ENCODE measurements around the gene ARL8B.
"Not testable (repeated sequence)": the region's sequence is repeated elsewhere in the genome, so short reads cannot be mapped to it uniquely, and the experiment has no call there.

ARL8B gene

DNA sequence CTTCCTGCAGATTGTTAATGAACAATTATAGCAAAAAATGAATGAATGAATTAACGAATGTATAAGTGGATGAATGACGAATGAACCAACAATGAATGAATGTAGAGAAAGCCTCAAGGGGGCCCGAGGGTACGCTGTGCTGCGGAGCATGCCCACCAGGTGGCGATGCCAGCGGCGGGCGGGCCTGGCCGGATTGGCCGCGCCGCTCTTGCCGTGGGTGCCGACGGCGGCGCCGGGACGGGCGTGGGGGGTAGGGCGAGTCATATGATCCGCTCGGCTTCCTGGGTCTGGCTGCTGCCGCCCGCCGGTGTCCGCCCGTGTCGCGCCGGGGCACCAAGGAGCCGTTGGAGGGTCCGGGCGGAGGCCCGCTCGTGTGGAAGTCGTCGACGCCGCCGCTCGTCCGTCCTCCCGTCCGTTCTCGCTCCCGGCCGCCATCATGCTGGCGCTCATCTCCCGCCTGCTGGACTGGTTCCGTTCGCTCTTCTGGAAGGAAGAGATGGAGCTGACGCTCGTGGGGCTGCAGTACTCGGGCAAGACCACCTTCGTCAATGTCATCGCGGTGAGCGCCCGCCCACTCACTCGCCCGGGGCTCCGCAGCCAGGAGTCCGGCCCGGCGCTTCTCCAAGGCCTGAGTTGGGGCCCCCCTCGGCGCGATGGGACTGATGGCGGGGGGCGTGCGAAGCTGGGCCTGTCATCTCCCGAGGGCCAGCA, at the start of gene ARL8B:
ARL8B (plus strand) TSS at position 263 of the 711 bp plus-strand sequence; CDS start at position 437, 174 bp downstream.
- peak; percentile 86 to 93 (median 90) for DNase-seq (ENCODE audit: low read depth in 4 of 4, low spot score in 1 of 4)

DNA sequence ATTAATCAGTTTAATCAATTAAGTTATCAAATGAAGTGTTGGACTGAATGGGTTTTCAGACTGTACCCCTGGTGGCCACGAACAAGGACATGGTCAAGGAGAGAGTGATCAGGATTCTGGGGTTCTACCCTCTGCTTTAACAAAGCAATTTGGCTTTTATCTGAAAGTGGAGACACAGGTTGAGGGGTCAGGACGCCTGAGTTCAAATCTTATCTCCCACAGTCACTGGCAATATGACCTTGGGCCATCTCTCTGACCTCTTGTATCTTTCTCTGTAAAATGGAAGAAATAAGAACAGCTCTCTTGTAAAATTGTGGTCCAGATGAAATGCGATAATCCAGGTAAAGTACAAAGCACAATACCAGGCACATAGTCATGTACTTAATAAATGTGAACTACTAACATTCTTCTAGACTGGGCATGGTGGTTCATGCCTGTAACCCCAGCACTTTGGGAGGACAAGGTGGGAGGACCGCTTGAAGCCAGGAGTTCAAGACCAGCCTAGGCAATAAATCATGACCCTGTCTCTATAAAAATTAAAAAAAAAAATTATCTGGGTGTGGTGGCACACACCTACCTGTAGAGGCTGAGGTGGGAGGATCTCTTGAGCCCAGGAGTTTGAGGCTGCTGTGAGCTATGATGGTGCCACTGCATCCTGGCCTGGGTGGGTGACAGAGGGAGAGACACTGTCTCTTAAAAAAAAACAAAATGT, 48.6 kb upstream of the ARL8B start:
- no peak for DNase-seq (ENCODE audit: low read depth in 4 of 4, low spot score in 1 of 4)

DNA sequence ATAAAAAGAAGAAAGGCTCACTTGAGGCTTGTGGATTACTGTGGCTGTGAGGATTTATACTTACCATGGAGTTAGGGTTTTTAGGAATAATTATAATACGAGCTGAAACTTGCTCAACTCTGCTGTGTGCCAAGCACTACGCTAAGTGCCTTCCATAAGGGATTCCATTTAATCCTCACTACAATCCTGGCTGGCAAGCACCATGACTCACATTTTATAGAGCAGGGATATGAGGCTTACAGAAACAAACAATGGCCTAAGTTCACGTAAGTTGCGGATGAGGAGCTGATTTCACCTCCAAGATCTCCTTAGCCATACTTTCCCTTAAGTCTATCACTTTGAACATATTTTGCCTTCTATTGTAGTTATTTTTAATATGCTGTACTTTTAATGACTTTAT, 43.9 kb upstream of the ARL8B start:
- no peak for DNase-seq (ENCODE audit: low read depth in 4 of 4, low spot score in 1 of 4)

DNA sequence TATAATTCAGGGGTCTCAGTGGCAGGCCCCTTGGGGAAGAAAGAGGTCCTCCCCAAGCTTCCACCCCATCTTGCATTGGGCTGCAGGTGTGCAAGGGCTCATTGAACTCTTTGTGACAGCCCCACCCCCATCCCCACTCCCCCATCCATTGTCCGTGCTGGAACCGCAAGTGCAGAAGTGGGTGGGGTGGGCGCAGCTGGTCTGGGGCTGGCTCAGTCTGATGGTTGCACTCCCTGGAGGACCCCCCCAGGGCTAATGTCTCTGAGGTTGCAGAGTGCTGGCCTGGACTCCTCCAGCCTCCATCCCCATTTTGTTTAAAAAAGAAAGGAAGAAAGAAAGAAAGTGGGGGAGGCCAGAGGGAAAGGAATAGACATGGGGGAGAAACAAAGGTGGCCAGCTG, 42.3 kb upstream of the ARL8B start:
- no peak for DNase-seq (ENCODE audit: low read depth in 4 of 4, low spot score in 1 of 4)

DNA sequence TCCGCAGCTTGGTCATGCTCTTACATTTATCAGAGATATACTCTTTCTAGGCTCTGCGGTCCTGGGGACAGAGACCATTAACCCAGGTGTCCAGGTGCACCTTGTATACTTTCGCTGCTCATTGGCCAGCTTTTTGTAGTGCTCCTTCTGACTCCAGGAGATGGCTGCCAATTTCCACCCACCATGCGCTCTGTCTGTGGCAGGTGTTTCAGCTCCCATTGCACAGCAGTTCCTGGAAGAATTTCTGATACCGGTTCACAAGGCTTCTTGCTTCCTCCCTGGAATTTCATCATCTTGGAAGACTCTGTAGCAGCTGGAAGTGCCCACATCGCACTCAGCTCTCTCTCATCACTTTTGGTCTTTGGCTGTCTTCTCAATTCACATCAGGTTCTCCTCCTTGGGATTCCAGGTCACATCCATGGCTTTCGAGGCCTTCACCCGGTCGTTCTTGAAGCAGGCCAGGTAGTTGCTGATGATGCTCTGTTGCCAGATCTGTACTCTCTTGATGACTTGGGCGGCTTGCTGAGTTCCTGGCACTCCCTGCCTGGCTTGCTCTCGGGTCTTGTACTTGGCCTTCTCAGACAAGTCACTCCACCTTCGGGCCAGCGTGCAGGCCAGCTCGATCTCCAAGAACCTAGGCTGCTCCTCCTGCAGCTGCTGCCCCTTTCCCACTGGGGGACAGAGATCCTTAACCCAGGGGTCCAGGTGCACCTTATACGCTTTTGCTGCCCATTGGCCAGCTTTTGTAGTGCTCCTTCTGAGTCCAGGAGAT, 41.1 kb upstream of the ARL8B start:
- DNase-seq (ENCODE audit: low read depth in 4 of 4, low spot score in 1 of 4) = no peak

DNA sequence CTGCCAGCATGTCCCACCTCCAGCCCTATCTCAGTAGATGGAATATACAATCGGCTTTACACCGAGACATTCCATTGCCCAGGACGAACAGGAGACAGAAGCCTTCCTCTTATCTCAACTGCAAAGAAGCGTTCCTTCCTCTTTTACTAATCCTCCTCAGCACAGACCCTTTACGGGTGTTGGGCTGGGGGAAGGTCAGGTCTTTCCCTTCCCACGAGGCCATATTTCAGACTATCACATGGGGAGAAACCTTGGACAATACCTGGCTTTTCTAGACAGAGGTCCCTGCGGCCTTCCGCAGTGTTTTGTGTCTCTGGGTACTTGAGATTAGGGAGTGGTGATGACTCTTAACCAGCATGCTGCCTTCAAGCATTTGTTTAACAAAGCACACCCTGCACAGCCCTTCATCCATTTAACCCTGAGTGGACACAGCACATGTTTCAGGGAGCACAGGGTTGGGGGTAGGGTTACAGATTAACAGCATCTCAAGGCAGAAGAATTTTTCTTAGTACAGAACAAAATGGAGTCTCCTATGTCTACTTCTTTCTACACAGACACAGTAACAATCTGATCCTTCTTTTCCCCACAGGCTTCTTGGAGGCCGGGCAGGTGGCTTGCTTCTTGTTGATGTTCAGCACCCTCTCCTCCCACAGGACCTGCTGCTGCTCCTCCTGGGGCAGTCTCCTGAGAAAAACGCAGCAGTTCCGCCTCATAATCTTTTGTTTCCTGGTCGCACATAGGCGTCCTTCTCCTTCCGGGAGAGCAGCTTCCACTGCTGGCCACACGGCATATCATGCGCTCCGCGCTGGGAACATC, 39.9 kb upstream of the ARL8B start:
- not testable (repeated sequence) for DNase-seq (ENCODE audit: low read depth in 4 of 4, low spot score in 1 of 4)

DNA sequence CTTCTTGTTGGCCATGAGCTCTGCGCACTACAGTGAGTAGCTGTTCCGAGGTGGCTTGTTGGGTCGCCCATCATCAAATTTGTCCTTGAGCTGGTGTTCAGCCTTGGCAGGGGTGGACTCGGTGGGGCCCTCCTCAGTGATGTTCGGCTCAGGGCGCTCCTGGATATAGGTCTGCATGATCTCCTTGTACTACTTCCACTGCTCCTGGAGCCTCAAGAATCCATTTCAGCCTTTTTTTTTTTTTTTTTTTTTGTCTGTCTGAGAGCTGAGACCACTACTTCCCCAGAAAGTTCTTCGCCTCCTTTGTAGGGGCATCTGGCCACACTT, 39.3 kb upstream of the ARL8B start:
- DNase-seq (ENCODE audit: low read depth in 4 of 4, low spot score in 1 of 4) = no peak

DNA sequence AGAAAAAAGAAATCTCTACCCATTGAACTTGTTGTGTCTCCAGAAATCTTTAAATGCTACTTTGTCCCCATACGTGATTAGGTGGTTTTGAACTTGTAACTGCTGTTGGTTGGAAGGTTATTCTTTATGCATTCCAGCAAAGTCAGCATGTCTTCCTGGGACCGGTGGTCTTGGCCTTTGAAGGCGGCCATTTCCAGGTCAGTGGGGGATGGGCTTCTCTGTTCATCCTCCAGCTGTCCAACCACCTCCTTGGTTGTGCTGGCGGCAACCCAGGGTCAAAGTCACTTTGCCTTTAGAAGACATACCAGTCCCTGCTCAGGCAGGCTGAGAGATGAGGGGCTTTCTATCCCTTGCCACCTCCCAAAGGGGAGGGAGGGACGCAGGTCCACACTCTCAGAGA, 37.9 kb upstream of the ARL8B start:
- DNase-seq (ENCODE audit: low read depth in 4 of 4, low spot score in 1 of 4) = no peak

DNA sequence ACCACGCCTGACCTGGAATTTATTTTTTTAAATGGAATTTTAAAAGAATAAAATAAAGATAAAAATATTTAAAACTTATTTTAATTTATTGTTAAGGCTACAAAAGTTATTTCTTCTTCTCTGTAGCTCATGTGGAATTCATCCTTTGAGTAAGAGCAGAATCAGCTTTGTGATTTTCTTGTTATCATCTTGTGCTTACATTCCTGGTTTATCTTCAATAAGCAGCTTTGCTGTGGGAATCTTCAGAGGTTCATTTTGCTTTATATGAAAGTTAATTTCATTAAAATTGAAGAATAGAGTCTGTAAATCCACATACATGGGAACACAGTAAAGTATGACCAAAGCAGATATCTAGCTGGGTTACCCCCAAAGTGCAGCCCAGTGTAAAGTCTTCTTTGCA, 35.4 kb upstream of the ARL8B start:
- DNase-seq (ENCODE audit: low read depth in 4 of 4, low spot score in 1 of 4) = no peak

DNA sequence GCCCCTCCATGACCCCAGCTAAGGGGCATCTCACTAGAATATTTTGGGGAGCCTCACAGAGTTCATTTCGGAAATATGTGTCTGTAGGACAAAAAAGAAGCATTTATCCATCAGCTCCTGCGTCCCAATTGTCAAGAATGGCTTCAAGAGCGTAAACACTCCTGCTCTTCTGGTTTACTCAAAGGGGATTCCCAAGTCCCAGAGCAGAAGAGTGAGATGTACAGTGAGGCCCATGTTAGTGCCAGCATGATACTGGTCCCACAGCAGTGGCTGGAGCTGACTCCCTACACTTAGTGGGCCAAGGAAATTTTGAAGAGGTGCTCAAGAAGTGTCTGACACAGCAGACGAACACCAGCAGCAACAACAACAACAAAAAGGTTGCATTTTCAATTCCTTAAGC, 34.9 kb upstream of the ARL8B start:
- no peak for DNase-seq (ENCODE audit: low read depth in 4 of 4, low spot score in 1 of 4)

DNA sequence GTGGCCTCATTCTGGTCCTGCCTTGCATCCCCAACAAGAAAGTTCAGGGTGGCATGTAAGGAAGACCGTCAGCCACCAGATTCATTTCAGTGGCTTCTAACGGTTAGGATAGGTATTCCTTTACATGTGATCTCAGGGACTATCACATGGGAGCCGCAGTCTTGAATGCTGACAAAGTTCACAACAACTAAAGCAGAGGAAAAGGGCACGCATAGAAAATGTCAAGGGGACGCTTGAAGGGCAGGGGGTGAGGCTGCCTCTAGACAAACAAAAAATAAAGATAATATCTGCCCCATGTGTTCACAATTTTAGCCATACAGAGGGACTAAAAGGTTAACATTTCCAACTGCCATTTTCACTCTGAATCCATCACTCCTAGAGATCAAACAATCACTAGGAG, 31.9 kb upstream of the ARL8B start:
- no peak for DNase-seq (ENCODE audit: low read depth in 4 of 4, low spot score in 1 of 4)

DNA sequence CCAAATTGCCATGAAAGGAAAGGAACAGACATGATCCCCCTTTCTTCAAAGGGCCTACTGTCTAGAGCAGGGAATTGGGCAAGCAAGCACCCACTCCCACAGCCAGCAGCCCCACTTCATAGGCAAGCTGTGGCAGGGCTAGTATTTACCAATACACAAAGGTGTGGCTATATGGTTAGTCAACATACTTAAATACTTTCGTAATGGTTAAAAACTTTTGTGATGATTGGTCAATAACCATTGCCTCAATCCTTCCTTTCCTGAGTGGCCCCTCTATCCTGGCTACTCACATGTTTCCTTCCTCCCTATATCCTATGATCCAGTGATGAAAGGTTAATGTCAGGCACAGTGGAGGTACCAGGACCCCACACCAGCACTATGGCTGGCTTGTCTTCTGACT, 30.1 kb upstream of the ARL8B start:
- no peak for DNase-seq (ENCODE audit: low read depth in 4 of 4, low spot score in 1 of 4)

DNA sequence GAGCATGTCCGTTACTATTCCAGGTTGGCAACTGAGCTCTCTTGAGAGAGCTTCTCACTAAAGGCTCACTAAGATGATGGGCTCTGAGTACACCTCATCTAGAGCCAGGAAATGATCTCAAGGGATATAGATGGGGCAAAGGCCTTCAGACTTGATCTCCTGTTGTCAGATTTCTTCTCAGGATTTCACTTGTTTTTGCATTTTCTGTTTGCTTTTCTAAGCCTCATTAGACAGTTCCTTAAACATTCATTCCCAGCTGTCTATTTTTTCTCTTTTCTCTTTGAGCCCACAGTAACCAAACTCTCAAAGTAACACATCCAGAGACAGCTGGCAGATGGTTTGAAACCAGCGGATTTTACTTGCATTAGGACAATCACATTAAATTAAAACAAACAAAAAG, 28.4 kb upstream of the ARL8B start:
- DNase-seq (ENCODE audit: low read depth in 4 of 4, low spot score in 1 of 4) = no peak

DNA sequence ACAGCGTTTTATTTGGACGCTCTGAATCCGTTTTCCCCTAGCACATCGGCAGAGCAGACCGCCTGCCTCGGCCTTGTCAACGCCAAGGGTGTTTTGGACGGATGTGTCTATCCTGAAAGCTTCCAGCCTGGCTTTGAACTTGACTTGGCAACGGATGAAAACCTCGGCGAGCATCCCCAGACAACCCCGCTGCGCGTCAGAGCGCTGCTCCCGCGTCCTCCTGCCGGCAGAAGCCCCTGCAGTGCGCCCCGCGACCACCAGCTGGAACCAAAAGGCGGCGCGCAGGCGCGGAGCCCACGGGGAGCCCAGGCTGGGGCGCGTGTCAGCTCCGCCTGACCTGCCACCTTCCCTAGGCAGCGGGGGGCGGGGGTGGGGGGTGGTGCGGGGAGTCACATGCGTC, 26.2 kb upstream of the ARL8B start:
- no peak for DNase-seq (ENCODE audit: low read depth in 4 of 4, low spot score in 1 of 4)

DNA sequence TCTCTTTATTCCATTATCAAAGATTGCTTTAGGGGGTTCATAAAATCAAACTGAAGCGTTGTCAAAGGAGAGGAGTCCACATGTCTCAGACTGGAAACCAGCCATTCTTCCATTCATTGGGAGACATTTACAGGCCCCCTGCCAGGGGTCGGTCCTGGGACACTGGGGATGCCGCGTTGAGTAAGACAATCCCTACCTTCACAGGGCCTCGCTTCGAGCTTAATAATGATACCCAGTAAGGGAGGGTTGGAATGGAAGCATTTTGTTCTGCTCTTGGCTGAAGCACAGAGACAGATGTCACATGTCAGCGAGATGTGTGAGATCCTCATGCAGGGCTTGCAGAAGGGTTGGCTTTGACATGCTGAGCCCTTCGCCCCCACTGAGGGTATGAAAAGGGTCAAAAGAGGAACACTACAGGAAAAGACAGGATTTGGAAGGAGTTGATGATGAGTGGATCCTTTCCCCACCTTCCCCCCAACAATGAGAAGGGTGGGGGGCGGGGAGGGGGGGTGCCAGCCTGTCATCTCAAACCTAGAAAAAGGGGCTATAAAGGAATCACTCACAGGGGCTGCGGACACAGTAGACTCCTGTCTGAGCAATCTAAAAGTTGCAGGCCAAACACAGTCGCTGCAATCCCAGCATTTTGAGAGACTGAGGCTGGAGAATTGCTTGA, 25.6 kb upstream of the ARL8B start:
- DNase-seq (ENCODE audit: low read depth in 4 of 4, low spot score in 1 of 4) = no peak

DNA sequence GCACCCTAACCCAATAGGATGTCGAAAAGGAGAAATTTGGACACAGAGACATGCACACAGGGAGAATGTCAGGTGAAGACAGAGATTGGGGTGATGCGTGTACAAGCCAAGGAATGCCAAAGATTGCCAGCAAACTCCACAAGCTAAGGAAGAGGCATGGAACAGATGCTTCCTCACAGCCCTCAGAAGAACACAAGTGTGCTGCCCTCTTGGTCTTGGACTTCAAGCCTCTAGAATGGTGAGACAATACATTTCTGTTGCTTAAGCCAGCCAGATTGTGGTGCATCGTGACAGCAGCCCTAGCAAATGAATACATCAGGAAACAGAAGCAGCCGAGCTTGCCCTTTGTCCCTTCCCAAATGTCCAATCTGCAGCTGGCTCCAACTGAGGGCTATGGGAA, 23.7 kb upstream of the ARL8B start:
- DNase-seq (ENCODE audit: low read depth in 4 of 4, low spot score in 1 of 4) = no peak

DNA sequence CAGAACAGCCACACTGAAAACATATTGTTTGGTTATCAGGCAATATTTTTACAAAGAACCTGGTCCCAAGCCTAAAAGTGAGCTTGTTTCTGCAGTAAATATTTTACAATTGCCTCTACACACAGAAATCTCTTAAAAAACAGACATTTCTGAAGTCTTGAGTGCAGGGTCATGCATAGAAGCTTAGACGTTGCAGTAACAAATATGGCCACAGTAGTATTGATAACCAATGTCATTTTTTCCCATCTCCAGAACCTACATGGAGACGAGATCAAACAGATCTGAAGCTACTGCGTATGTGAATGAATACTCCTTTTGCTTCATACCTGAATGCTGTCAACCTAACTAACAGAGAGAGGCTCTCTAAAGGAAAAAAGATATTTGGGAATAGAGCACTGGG, 19.6 kb upstream of the ARL8B start:
- no peak for DNase-seq (ENCODE audit: low read depth in 4 of 4, low spot score in 1 of 4)

DNA sequence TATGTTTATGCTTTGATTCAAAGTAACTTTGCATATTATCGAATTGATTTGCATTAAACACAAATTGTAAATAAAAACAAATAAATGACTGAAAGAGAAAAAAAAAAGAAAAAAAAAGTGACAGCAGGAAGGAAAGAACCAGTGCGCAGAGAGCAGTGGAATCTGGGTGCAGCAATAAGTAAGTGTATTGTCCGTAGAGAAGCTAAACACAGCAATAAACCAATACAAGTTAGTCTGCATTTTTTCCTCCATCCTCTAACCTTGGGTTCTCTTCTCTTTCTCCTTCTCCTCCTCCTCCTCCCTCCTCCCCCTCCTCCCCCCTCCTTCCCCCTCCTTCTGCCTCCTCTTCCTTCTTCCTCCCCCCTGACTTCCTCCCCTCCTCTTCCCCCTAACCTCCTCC, 18.3 kb upstream of the ARL8B start:
- DNase-seq (ENCODE audit: low read depth in 4 of 4, low spot score in 1 of 4) = no peak

DNA sequence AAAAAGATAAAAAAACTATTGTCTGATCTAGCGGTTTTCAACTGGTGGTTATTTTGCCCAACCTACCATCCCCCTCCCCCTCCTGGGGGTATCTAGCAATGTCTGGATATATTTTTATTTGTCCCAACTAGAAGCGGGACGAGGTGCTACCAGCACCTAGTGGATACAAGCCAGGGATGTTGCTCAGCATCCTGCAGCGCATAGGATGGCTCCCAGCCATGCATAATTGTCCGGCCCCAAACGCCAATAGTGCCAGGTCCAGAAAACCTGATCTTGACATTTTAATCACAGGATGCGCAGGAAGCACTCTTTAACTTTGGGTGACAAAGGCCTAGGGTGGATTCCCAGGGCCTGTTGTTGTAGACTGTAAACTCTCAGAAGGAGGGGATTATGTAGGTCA, 17.0 kb upstream of the ARL8B start:
- DNase-seq (ENCODE audit: low read depth in 4 of 4, low spot score in 1 of 4) = no peak

DNA sequence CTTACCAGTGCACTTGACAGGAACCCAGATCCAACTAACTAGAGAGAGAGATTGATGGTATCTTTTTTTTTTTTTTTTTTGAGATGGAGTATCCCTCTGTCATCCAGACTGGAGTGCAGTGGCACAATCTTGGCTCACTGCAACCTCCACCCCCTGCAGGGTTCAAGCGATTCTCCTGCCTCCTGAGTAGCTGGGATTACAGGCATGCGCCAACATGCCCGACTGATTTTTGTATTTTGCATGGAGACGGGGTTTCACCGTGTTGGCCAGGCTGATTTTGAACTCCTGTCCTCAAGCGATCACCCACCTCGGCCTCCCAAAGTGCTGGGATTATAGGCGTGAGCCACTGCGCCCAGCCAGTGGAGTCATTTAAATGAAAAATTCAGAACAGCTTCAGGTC, 15.7 kb upstream of the ARL8B start:
- not testable (repeated sequence) for DNase-seq (ENCODE audit: low read depth in 4 of 4, low spot score in 1 of 4)

DNA sequence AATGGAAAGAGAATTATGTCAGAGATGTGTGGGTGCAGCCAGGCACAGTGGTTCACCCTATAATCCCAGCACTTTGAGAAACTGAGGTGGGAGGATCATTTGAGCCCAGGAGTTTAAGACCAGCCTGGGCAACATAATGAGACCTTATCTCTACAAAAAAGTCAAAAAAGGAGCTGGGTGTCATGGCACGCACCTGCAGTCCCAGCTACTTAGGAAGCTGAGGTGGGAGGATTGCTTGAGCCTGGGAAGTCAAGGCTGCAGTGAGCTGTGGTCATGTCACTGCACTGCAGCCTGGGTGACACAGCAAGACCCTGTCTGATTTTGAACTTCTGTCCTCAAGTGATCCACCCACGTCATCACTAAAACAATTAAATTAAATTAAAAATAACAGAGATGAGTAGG, 15.2 kb upstream of the ARL8B start:
- DNase-seq (ENCODE audit: low read depth in 4 of 4, low spot score in 1 of 4) = not testable (repeated sequence)
